GM21360 (cell line): ENCODE results near the gene PLK5.

ENCODE experiments used
- ATAC-seq: cut with Tn5 transposase; IDR thresholded peaks from one replicate; pipeline ENCODE4 v1.9.1; 2021; ENCODE audit warnings: mild to moderate bottlenecking, moderate library complexity; ENCODE audit not compliant: unreplicated experiment

PLK5 gene

GRCh38 chr19:1554968-1555367 is 31.1 kb downstream of the PLK5 start:
- no peak for ATAC-seq

- no peak for ATAC-seq
Measured at GRCh38 chr19:1555487-1556389, 31.9 kb downstream of the PLK5 start.

- ATAC-seq: no peak
Measured at GRCh38 chr19:1556390-1557070, 32.7 kb downstream of the PLK5 start.

- ATAC-seq: no peak
Measured at GRCh38 chr19:1558552-1558951, 34.7 kb downstream of the PLK5 start.

- ATAC-seq: no peak
Measured at GRCh38 chr19:1560286-1560882, 36.5 kb downstream of the PLK5 start.

- no peak for ATAC-seq
Measured at GRCh38 chr19:1561236-1561842, 37.5 kb downstream of the PLK5 start.

- ATAC-seq: no peak
Measured at GRCh38 chr19:1563251-1563650, 39.4 kb downstream of the PLK5 start.

- ATAC-seq: no peak
Measured at GRCh38 chr19:1566392-1567115, 42.7 kb downstream of the PLK5 start.

GRCh38 chr19:1567116-1567847 is 43.4 kb downstream of the PLK5 start:
- no peak for ATAC-seq

- ATAC-seq: no peak
Measured at GRCh38 chr19:1567848-1568227, 44.0 kb downstream of the PLK5 start.

GRCh38 chr19:1568320-1569019 is 44.6 kb downstream of the PLK5 start, which contains the start of gene MEX3D:
TSS of gene MEX3D (minus strand) at chr19:1568325. CDS start at chr19:1568058, 267 bp downstream.
- no peak for ATAC-seq

GRCh38 chr19:1569997-1570396 is 46.1 kb downstream of the PLK5 start:
- no peak for ATAC-seq

- ATAC-seq: no peak
Measured at GRCh38 chr19:1570836-1571235, 47.0 kb downstream of the PLK5 start.

- no peak for ATAC-seq
Measured at GRCh38 chr19:1571358-1571757, 47.5 kb downstream of the PLK5 start.

- ATAC-seq: no peak
Measured at GRCh38 chr19:1572795-1573194, 48.9 kb downstream of the PLK5 start.

- ATAC-seq: no peak
Measured at GRCh38 chr19:1574354-1575136, 50.7 kb downstream of the PLK5 start.

GRCh38 chr19:1575323-1576241 is 51.7 kb downstream of the PLK5 start:
- no peak for ATAC-seq
